Measurements from ENCODE around the gene CEP85L.
A peak's percentile ranks its signal among the peaks of the same experiment; 100 is the strongest.

Gene CEP85L

DNA sequence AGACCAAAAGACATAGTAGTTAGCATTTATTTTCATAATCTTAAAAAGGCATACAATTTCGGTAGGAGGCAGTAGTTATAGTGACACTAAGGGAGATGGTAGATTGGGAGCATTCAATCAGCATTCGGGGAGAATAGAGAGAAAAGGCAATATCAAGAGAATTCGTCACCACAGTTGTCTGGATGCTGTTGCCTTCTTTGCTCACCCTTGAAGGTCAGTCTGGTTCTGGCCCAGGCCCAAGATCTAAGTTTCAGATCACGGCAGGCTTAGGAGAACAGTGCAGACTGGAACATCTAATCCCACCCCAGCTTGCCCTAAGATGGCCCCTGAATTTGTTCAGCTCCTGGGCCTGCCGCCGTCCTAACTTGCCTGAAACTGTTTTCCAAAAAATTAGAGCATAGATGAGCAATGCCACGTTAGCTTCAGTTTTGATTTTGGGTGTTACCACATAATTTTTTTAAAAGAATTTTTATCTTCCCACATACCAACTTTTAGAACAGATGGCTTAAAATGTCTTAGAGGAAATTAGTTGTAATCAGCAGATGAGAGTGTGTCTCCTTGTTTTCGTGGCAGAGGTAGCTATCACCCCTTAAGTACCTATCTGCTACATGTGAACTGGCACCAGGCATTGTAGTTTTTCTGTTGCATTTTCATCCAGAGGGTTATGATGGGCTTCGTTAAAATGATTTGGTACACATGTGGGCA is 8.3 kb upstream of the CEP85L start:
- DNase-seq (ENCODE audit: insufficient read length) (no peak), FAIRE-seq (no peak)
- TF ChIP-seq POLR2A (IDR thresholded peaks at IDR 0.05; ENCODE audit: low read depth, low read length) (no peak), POLR2AphosphoS5 (IDR thresholded peaks at IDR 0.05; ENCODE audit: low read depth, low read length) (no peak), TAF1 (IDR thresholded peaks at IDR 0.05; ENCODE audit: borderline replicate concordance, low read depth, low read length) (no peak)

DNA sequence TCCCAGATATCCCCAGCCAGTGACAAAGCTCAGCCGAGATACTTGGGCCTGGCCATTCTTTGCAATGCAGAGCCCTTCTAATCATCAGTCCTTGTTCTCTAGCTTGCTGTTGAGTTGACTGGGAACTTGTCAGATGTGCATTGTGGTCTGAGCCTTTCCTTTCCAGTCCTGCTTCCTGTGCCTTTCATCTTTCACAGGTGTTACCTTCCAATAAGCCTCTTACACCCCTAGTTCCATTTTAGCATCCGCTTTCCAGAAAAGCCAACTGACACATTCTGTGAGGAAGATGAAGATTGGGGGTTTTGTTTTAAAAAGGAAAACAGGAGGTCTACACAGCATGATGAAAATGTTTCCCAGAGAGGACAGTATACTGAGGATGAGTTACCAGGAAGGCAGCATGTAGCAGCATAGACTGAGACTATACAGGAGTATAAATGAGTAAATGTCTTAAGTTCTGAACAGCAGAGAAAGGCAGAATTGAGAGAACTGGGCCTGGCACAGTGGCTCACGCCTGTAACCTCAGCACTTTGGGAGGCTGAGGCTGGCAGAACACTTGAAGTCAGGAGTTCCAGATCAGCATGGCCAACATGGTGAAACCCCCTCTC is 5.6 kb upstream of the CEP85L start:
- DNase-seq (ENCODE audit: insufficient read length): no peak
- no peak for TF ChIP-seq POLR2A (IDR thresholded peaks at IDR 0.05; ENCODE audit: low read depth, low read length)
- no peak for TF ChIP-seq TAF1 (IDR thresholded peaks at IDR 0.05; ENCODE audit: borderline replicate concordance, low read depth, low read length)
- no peak for TF ChIP-seq POLR2AphosphoS5 (IDR thresholded peaks at IDR 0.05; ENCODE audit: low read depth, low read length)
- no peak for FAIRE-seq

DNA sequence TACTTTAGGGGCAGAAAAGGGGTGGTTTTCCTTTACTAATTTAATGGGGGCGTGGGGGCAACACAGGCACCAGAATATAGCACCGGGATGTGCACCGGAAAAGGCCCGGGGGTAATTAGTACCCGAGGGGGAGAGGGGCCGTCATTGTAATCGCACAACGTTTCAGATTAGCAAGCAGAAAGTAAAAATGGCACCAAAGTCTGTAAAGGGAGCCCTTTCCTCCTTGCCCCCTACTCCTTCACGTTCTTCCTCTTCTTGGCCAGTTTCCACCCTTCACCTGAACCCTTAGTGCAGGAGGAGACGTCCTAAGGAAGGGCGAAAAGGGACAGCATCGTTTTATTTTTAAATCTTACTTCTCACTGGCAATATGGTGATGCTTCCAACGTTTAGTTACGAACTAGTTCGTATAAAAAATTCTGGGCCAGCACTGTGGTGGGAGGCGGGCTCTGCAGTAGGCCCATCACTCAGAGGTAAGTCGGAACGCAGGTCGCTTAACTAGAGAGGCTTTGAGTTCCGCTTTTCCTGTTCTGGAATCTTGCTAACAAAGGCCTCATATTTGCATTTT is 742 bp upstream of the CEP85L start:
- DNase-seq (ENCODE audit: insufficient read length) (no peak), FAIRE-seq (no peak)
- TF ChIP-seq TAF1 (IDR thresholded peaks at IDR 0.05; ENCODE audit: borderline replicate concordance, low read depth, low read length) (no peak), POLR2A (IDR thresholded peaks at IDR 0.05; ENCODE audit: low read depth, low read length) (no peak), POLR2AphosphoS5 (IDR thresholded peaks at IDR 0.05; ENCODE audit: low read depth, low read length) (no peak)

DNA sequence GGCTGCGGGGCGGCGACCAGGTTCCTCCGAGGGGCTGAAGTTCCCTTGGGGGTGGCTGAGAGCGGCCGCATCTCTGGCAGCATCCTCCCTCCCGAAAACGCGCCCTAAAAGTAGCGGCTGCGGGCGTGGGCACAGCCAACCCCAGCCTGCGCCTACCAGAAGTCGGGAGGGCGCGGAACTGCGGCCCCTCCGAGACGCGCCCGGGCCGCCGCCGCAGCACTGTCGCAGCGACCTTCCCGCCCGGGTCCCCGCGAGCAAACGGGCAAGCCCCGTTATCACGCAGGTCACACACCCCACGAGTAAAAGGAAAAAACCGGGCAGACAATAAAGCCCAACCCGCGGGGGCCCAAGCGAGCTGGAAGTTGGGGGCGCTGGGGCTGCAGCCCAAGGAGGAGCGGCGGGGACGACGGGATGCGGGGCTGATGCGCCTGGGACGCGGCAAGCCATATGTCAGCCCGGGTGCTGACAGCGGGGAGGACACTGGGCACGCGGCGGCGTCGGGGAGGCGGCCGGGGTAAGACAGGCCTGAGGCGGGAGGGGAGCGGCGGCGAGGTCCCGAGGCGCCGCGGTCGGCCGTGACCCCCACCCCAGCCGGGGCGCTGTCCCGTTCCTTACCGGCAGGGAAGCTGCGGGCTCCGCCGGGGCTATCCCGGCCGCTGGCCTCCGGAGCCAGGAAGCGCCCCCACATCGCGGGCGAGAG is 659 bp downstream of the CEP85L start:
- FAIRE-seq (peak; percentile 88), DNase-seq (ENCODE audit: insufficient read length) (peak; percentile 30)
- TF ChIP-seq POLR2A (IDR thresholded peaks at IDR 0.05; ENCODE audit: low read depth, low read length) (peak; percentile 28; the same call in 1 of the 2 replicates), POLR2AphosphoS5 (IDR thresholded peaks at IDR 0.05; ENCODE audit: low read depth, low read length) (no peak), TAF1 (IDR thresholded peaks at IDR 0.05; ENCODE audit: borderline replicate concordance, low read depth, low read length) (no peak)

DNA sequence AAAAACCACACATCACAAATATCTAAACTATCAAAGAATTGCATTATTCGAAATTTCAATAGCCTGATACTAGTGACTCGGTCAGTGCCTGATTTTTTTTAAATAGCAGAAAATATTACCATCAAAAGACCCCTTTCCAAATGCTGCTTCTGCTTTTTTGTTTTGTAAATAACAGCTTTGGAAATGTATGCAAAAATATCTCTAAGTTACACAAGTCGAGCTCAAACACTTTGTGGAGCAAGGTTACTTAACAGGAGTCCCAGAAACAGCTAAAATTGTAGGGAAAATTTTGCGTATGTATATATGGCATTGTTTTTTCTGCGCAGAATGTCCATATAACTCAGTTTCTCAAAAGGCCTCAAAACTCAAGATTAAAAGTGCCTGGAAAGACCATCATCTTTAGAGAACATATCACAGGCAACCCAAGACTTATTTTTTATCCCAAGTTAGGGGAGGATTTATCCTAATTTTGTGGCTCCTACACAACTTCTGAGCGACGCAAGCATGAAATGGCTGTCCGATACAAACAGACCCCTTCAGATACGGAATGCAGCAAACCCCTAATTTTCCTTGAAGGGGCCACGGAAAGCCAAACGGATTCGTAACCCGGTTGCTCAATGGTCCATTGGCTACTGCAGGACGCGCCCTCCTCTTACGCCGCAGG is 1.3 kb downstream of the CEP85L start:
- peak; percentile 51 for FAIRE-seq
- TF ChIP-seq POLR2A (IDR thresholded peaks at IDR 0.05; ENCODE audit: low read depth, low read length) (no peak), TAF1 (IDR thresholded peaks at IDR 0.05; ENCODE audit: borderline replicate concordance, low read depth, low read length) (no peak)
- no peak for DNase-seq (ENCODE audit: insufficient read length)

DNA sequence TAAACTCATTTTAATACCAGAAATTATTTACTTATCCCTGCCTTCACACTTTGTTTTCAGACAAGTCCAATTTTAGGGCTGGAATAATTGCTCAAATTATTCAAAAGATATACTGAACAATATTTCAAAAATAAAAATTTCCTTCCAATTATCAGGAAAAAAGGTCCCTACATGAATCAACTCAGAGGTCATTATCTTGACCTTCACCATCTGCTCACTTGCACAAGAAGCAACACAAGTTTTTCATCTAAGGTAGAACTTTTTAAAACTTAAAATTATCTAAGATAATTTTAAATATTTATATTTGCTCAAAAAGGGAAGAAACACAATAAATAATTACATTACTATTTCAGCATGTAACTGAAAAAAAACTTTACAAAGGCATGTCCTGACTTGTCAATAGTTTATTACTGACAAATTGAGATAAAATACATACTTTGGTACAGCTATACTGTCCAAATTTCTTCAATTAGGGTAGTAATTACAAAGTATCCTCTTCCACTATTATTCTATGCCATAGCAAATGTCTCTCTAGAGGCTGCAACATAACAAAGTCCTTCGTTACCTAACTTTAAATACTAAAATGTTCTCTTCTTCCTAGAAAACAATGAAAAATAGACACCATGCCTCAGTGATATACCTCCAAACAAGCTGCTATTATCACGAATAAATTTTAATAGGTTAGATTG is 2.4 kb downstream of the CEP85L start:
- DNase-seq (ENCODE audit: insufficient read length) (no peak), FAIRE-seq (no peak)
- TF ChIP-seq POLR2AphosphoS5 (IDR thresholded peaks at IDR 0.05; ENCODE audit: low read depth, low read length) (no peak), POLR2A (IDR thresholded peaks at IDR 0.05; ENCODE audit: low read depth, low read length) (no peak), TAF1 (IDR thresholded peaks at IDR 0.05; ENCODE audit: borderline replicate concordance, low read depth, low read length) (no peak)

DNA sequence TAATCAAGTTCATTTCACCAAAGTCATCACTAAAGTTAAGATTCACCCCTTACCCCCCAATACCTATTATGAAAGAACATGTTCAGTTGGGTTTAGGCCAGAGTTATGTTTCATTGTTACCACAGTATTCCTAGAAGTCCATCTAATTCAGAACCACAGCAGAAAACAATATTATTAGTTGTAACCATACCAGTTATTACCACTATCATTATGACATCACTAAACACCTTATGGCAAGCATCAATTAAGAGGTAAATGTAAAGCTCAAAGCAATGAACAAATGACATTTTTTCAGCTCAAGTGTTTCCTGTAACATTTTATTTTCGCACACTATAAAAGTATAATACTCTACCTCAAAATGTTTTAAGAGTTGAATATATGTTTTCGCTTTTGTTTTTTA is 4.4 kb downstream of the CEP85L start:
- DNase-seq (ENCODE audit: insufficient read length) (no peak), FAIRE-seq (no peak)
- no peak for TF ChIP-seq TAF1 (IDR thresholded peaks at IDR 0.05; ENCODE audit: borderline replicate concordance, low read depth, low read length)
- no peak for TF ChIP-seq POLR2AphosphoS5 (IDR thresholded peaks at IDR 0.05; ENCODE audit: low read depth, low read length)
- no peak for TF ChIP-seq POLR2A (IDR thresholded peaks at IDR 0.05; ENCODE audit: low read depth, low read length)

DNA sequence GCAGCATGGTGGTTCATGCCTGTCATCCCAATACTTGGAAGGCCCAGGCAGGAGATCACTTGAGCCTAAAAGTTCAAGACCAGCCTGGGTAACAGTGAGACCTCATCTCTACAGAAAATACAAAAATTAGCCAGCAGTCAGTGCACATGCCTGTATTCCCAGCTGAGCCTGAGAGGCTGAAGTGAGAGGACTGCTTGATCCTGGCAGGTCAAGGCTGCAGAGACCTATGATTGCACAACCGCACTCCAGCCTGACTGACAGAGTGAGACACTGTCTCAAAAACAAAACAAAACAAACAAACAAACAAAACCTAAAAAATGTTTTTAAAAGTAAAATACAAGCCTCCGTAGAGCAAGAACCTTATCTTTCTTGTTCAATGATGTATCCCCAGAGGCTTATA is 6.0 kb downstream of the CEP85L start:
- FAIRE-seq (no peak), DNase-seq (ENCODE audit: insufficient read length) (no peak)
- TF ChIP-seq POLR2A (IDR thresholded peaks at IDR 0.05; ENCODE audit: low read depth, low read length) (no peak), POLR2AphosphoS5 (IDR thresholded peaks at IDR 0.05; ENCODE audit: low read depth, low read length) (no peak), TAF1 (IDR thresholded peaks at IDR 0.05; ENCODE audit: borderline replicate concordance, low read depth, low read length) (no peak)

DNA sequence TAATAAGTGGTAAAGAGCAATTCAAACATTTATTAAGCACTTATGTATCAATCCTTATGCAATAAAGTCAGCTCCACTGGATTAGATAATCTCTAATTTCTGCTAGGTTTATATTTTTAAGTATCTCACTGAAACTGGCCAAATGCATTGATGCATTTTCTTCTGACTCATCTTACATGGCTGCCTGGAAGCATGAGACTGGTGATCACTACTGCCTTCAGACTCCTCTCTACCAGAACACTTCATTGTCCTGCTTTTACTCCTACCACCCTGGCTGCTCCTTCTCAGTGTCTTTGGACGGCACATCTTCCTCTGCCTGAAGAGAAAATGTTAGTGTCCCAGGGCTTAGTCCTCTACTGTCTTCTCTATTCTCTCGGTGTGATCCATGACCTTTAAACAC is 7.4 kb downstream of the CEP85L start:
- no peak for TF ChIP-seq TAF1 (IDR thresholded peaks at IDR 0.05; ENCODE audit: borderline replicate concordance, low read depth, low read length)
- no peak for TF ChIP-seq POLR2AphosphoS5 (IDR thresholded peaks at IDR 0.05; ENCODE audit: low read depth, low read length)
- FAIRE-seq (no peak), DNase-seq (ENCODE audit: insufficient read length) (no peak)

DNA sequence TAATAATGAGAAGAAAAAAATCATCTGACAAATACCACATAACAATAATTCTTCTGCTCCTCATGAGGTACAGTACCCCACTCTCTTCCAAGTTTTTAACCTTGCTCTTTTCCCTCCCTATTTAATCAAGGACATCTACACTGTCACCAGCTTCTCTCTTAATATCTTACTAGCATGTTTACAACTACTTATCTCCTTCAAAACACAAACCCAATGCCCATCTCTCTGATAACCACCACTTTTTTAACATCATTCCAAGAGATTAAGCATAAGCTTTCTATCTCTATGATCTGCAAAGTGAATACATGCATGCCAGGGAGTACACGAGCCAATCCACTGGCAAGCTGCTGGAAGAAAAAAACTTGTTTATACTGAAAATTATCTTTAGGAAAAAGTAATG is 10.3 kb downstream of the CEP85L start:
- DNase-seq (ENCODE audit: insufficient read length) (no peak), FAIRE-seq (no peak)
- TF ChIP-seq POLR2AphosphoS5 (IDR thresholded peaks at IDR 0.05; ENCODE audit: low read depth, low read length): no peak
- TF ChIP-seq TAF1 (IDR thresholded peaks at IDR 0.05; ENCODE audit: borderline replicate concordance, low read depth, low read length): no peak
- TF ChIP-seq POLR2A (IDR thresholded peaks at IDR 0.05; ENCODE audit: low read depth, low read length): no peak
